B cell (primary cell): ENCODE results near the gene HOXC9. TPM values are rescaled to one million over a fixed set of nuclear protein-coding genes. Genes with fewer than 3 reads are reported as not detected.

ENCODE experiments used
- ATAC-seq: fragments of 200-7000 bp; cut with Tn5 transposase; one replicate; pipeline ENCODE4 v1.10.0; 2021; ENCODE audit warnings: low read depth, mild to moderate bottlenecking, moderate number of reproducible peaks, moderate library complexity
- CTCF ChIA-PET: fragments of 350-600 bp; sonication (Branson Sonifier 250); formaldehyde crosslinking; loops from one replicate; lab custom pipeline; 2021; ENCODE audit warnings: antibody characterized with exemption, inconsistent platforms; lab: Charles Lee
- POLR2A ChIA-PET: fragments of 350-600 bp; sonication (Branson Sonifier 250); formaldehyde crosslinking; loops from one replicate; lab custom pipeline; 2021; ENCODE audit warnings: antibody characterized with exemption; lab: Charles Lee
- DNase-seq: peaks from one replicate; pipeline ENCODE4 v3.0.0; 2013
- H2AFZ ChIP-seq: 2 replicates; pipeline ENCODE4 v1.6.1; 2012; ENCODE audit warnings: mild to moderate bottlenecking, low read depth, low read length; ENCODE audit not compliant: insufficient read depth, poor library complexity, severe bottlenecking
- H3K27ac ChIP-seq, 2 donors: 1 replicate in 1 of 2; 2 replicates in 1 of 2; pipeline ENCODE4 v1.5.1; 2012 to 2013; ENCODE audit warnings: low read length in 2 of 2, mild to moderate bottlenecking in 2 of 2, moderate library complexity in 1 of 2
- H3K27me3 ChIP-seq, 4 experiments: fragments of 200-600 bp in 1 of 4; sonication (generic) in 1 of 4; replicated peaks in 1 of 4; 1 replicate in 2 of 4; 2 replicates in 2 of 4; pipeline versions ENCODE4 v1.6.1 to v1.7.0; 2013 to 2016; ENCODE audit warnings: low read length in 3 of 4, mild to moderate bottlenecking in 2 of 4, mixed read lengths in 1 of 4, moderate library complexity in 1 of 4; ENCODE audit not compliant: insufficient read depth in 4 of 4, control insufficient read depth in 3 of 4; ENCODE audit errors: control extremely low read depth in 1 of 4
- H3K36me3 ChIP-seq, 2 experiments: replicated peaks in 1 of 2; 1 replicate in 1 of 2; 2 replicates in 1 of 2; pipeline versions ENCODE4 v1.6.1 to v1.7.1; 2013; ENCODE audit warnings: low read length in 1 of 2; ENCODE audit not compliant: insufficient read depth in 2 of 2, control insufficient read depth in 1 of 2; ENCODE audit errors: control extremely low read depth in 1 of 2, extremely low read depth in 1 of 2
- H3K4me1 ChIP-seq, 2 donors: fragments of 200-600 bp in 1 of 2; sonication (generic) in 1 of 2; 1 replicate in 1 of 2; 2 replicates in 1 of 2; pipeline versions ENCODE4 v1.5.1 to v1.6.1; 2013 to 2017; ENCODE audit warnings: low read length in 2 of 2; ENCODE audit not compliant: control insufficient read depth in 2 of 2, insufficient read depth in 2 of 2
- H3K4me2 ChIP-seq: replicated peaks from 2 replicates; pipeline ENCODE3; 2012; ENCODE audit warnings: mild to moderate bottlenecking, low read depth, low read length; ENCODE audit not compliant: poor library complexity, severe bottlenecking
- H3K4me3 ChIP-seq, 5 experiments: fragments of 200-600 bp in 1 of 5; sonication (generic) in 1 of 5; 1 replicate in 3 of 5; 2 replicates in 2 of 5; pipeline versions ENCODE4 v1.5.1 to v1.7.0; 2011 to 2016; ENCODE audit warnings: low read length in 4 of 5, mild to moderate bottlenecking in 4 of 5, low read depth in 2 of 5, control low read depth in 1 of 5, moderate library complexity in 1 of 5; ENCODE audit not compliant: insufficient read depth in 1 of 5; ENCODE audit errors: control extremely low read depth in 1 of 5, extremely low read depth in 1 of 5
- H3K79me2 ChIP-seq: fragments of 200-600 bp; sonication (generic); one replicate; pipeline ENCODE4 v1.6.0; 2016; ENCODE audit warnings: low read length; ENCODE audit not compliant: control insufficient read depth, insufficient read depth
- H3K9ac ChIP-seq: fragments of 200-600 bp; sonication (generic); 2 replicates; pipeline ENCODE4 v1.6.1; 2017; ENCODE audit warnings: mild to moderate bottlenecking, low read length, moderate library complexity
- H3K9me3 ChIP-seq, 3 donors: one replicate each; pipeline versions ENCODE4 v1.6.1 to v1.7.1; 2013; ENCODE audit warnings: low read length in 2 of 3; ENCODE audit not compliant: control insufficient read depth in 2 of 3, insufficient read depth in 1 of 3; ENCODE audit errors: control extremely low read depth in 1 of 3
- H4K20me1 ChIP-seq: 2 replicates; pipeline ENCODE4 v1.6.0; 2012; ENCODE audit warnings: mild to moderate bottlenecking, low read length; ENCODE audit not compliant: insufficient read depth, control insufficient read depth, poor library complexity, severe bottlenecking
- H3K27ac Mint-ChIP-seq: one replicate; pipeline ENCODE4 v1.8.0; 2021; ENCODE audit warnings: mixed read lengths
- H3K27me3 Mint-ChIP-seq: one replicate; pipeline ENCODE4 v1.8.0; 2021; ENCODE audit warnings: mixed read lengths
- H3K4me1 Mint-ChIP-seq: one replicate; pipeline ENCODE4 v1.8.0; 2021; ENCODE audit warnings: mixed read lengths
- H3K4me3 Mint-ChIP-seq: one replicate; pipeline ENCODE4 v1.8.0; 2021; ENCODE audit warnings: mixed read lengths
- H3K9me3 Mint-ChIP-seq: one replicate; pipeline ENCODE4 v1.8.0; 2022; ENCODE audit warnings: mixed read lengths; ENCODE audit not compliant: insufficient read depth
- CTCF ChIP-seq: fragments of 200-600 bp; IDR thresholded peaks from one replicate; pipeline ENCODE4 v1.8.0; 2022; ENCODE audit warnings: antibody characterized with exemption, mild to moderate bottlenecking
- EZH2 ChIP-seq: IDR thresholded peaks from 2 replicates; pipeline ENCODE4 v1.6.1; 2012; ENCODE audit warnings: borderline replicate concordance, low read depth, mild to moderate bottlenecking, moderate library complexity, low read length; ENCODE audit not compliant: insufficient read depth, poor library complexity, severe bottlenecking
- WGBS: methylation state at CpG from one replicate; pipeline ENCODE4 v1.1.5; 2013; ENCODE audit warnings: missing lambda C conversion rate; ENCODE audit not compliant: insufficient coverage; 5-methylcytosine and 5-hydroxymethylcytosine counted together
- intact Hi-C: fragments of 100-400 bp; cut with micrococcal nuclease; formaldehyde crosslinking; loops from one replicate; pipeline ENCODE4 v1.10.0; 2022
- polyA plus RNA-seq: library from polyadenylated mRNA; depleted of rRNA; stranded (reverse); fragments of >200 nt; gene quantifications from 2 replicates; pipeline ENCODE4 v1.2.3, GENCODE V29; 2012
- total RNA-seq, 2 donors: library from RNA; stranded (reverse); fragments of 120-200 nt in 1 of 2; gene quantifications; 1 replicate in 1 of 2; 2 replicates in 1 of 2; pipeline versions ENCODE4 v1.2.3 to v1.2.4, GENCODE V29; 2013 to 2022

Gene HOXC9
- total and polyA plus RNA-seq, 2 donors (not counting 1 experiment from before 2014, with no cell fraction given) = not detected

- Histone ChIP-seq H3K27me3 (peaks cover 0 to 99% (median 83%) of the 10 kb centered on the region in 4 experiments), H3K4me2 (no peak overlapping the region), H3K9me3 (peaks cover 0 to 88% (median 11%) of the 10 kb centered on the region in 3 donors), H3K9ac (no peak overlapping the region), H3K27ac (no peak overlapping the region), H4K20me1 (no peaks in the 10 kb centered on the region), H2AFZ (no peak overlapping the region), H3K36me3 (no peaks in the 10 kb centered on the region), H3K79me2 (no peaks in the 10 kb centered on the region), H3K4me3 (no peak overlapping the region), H3K4me1 (peaks cover 14 to 54% of the 10 kb centered on the region in 2 donors)
- WGBS = 18% methylated on average over 6 of the region's 19 CpGs
- peaks cover 70% of the 10 kb centered on the region for H3K27me3 Mint-ChIP-seq
- POLR2A ChIA-PET = no interaction called here
- DNase-seq (peak; percentile 30), ATAC-seq (no peak)
- no peak overlapping the region for H3K4me3 Mint-ChIP-seq
- TF ChIP-seq EZH2 = no peak
- TF ChIP-seq CTCF = no peak
- CTCF ChIA-PET = interaction anchor here (1.3 kb wide), 1 partner anchor 64 kb away, joined by 4 read pairs; no protein-coding TSS in a partner anchor
- H3K4me1 Mint-ChIP-seq = peaks cover 17% of the 10 kb centered on the region
- no peaks in the 10 kb centered on the region for H3K9me3 Mint-ChIP-seq
- intact Hi-C loops = loop anchor here (2.0 to 5.0 kb wide), 3 partner anchors 21 to 58 kb away; partner anchors contain the start of gene HOTAIR
- H3K27ac Mint-ChIP-seq = peak overlapping the region; percentile 53
Measured at GRCh38 chr12:53953831-53954693, 45.9 kb upstream of the HOXC9 start.

- H3K9me3 Mint-ChIP-seq = no peaks in the 10 kb centered on the region
- Histone ChIP-seq H3K27ac (no peak within 1 kb of the TSS), H3K4me3 (no peak within 1 kb of the TSS), H3K27me3 (peaks cover 0 to 99% (median 86%) of the 10 kb centered on the region in 4 experiments), H3K36me3 (no peaks in the 10 kb centered on the region), H3K9ac (no peak within 1 kb of the TSS), H4K20me1 (no peaks in the 10 kb centered on the region), H3K4me2 (no peak within 1 kb of the TSS), H3K79me2 (no peaks in the 10 kb centered on the region), H3K4me1 (peaks cover 14 to 48% of the 10 kb centered on the region in 2 donors), H3K9me3 (peaks cover 0 to 87% (median 11%) of the 10 kb centered on the region in 3 donors), H2AFZ (no peak within 1 kb of the TSS)
- peak; percentile 31 for DNase-seq
- peak within 1 kb of the TSS; percentile 53 for H3K27ac Mint-ChIP-seq
- TF ChIP-seq EZH2 (no peak), CTCF (no peak)
- 13% methylated on average over 8 of the region's 20 CpGs for WGBS
- H3K4me1 Mint-ChIP-seq = peaks cover 17% of the 10 kb centered on the region
- H3K27me3 Mint-ChIP-seq = peaks cover 73% of the 10 kb centered on the region
- no peak within 1 kb of the TSS for H3K4me3 Mint-ChIP-seq
- intact Hi-C loops = loop anchor here (5.0 kb wide), 2 partner anchors 43 to 58 kb away; no protein-coding TSS in a partner anchor
- ATAC-seq = no peak
- POLR2A ChIA-PET = no interaction called here
- CTCF ChIA-PET = no interaction called here
Measured at GRCh38 chr12:53954694-53955035, 45.3 kb upstream of the HOXC9 start, which contains the start of gene HOXC12. TSS of gene HOXC12 (plus strand) at chr12:53954903. CDS start at chr12:53954930, 27 bp downstream.
